A549 (cell line): ENCODE measurements around the gene TMEM100. TPM values are rescaled to one million over a fixed set of nuclear protein-coding genes. Genes with fewer than 3 reads are reported as not detected.
A peak's percentile ranks its signal among the peaks of the same experiment; 100 is the strongest.

Experiments used
- ATAC-seq, 2 experiments: fragments of 200-7000 bp in 1 of 2; fragments of >200 bp in 1 of 2; cut with Nextera tagmentation in 1 of 2; cut with Tn5 transposase in 1 of 2; 3 replicates each; pipeline versions ENCODE4 v1.8.0 to v1.9.1; 2018 to 2020; ENCODE audit warnings: mild to moderate bottlenecking in 1 of 2, moderate library complexity in 1 of 2
- CTCF ChIA-PET: fragments of 300-600 bp; sonication (Branson Sonifier 250); formaldehyde crosslinking; extraction: SDS; loops from one replicate; lab custom pipeline; 2021; ENCODE audit warnings: antibody characterized with exemption, inconsistent platforms; lab: Yijun Ruan, JAX
- POLR2A ChIA-PET: fragments of 350-600 bp; formaldehyde crosslinking; extraction: SDS; loops from one replicate; lab custom pipeline; 2021; ENCODE audit warnings: antibody characterized with exemption, inconsistent platforms; lab: Yijun Ruan, JAX
- DNase-seq, 2 experiments: peaks; one replicate each; pipeline versions ENCODE4 v3.0.0 to v3.0.0-alpha.2; 2011 to 2016; ENCODE audit warnings: low read depth in 1 of 2, low spot score in 1 of 2
- FAIRE-seq: peaks from 2 replicates; lab custom pipeline; 2011; peaks lifted over from hg19 to GRCh38; lab: Jason Lieb, UNC
- H3K27ac ChIP-seq, 2 experiments: fragments of >200 bp; sonication (Bioruptor Twin); formaldehyde crosslinking; 3 replicates each; pipeline ENCODE4 v1.5.1; 2016 to 2017
- H3K4me1 ChIP-seq: fragments of >200 bp; sonication (Bioruptor Twin); formaldehyde crosslinking; 3 replicates; pipeline ENCODE4 v1.6.1; 2016
- H3K4me2 ChIP-seq: fragments of >200 bp; sonication (Bioruptor Twin); formaldehyde crosslinking; 3 replicates; pipeline ENCODE4 v1.6.1; 2016
- H3K4me3 ChIP-seq: fragments of >200 bp; sonication (Bioruptor Twin); formaldehyde crosslinking; 3 replicates; pipeline ENCODE4 v1.5.1; 2016
- H3K9me3 ChIP-seq: fragments of >200 bp; sonication (Bioruptor Twin); formaldehyde crosslinking; 3 replicates; pipeline ENCODE4 v1.6.1; 2016
- CHD4 ChIP-seq: fragments of 200-600 bp; sonication (generic); IDR thresholded peaks from 2 replicates; pipeline ENCODE4 v1.6.1; 2016; ENCODE audit warnings: antibody characterized with exemption, mild to moderate bottlenecking, borderline replicate concordance
- EHMT2 ChIP-seq: fragments of 200-600 bp; sonication (generic); IDR thresholded peaks from 2 replicates; pipeline ENCODE4 v1.6.1; 2016; ENCODE audit warnings: antibody characterized with exemption, low read depth, mild to moderate bottlenecking, moderate library complexity
- EP300 ChIP-seq, 2 experiments: fragments of >200 bp; sonication (Bioruptor Twin); formaldehyde crosslinking; IDR thresholded peaks; 2 replicates in 1 of 2; 3 replicates in 1 of 2; pipeline ENCODE4 v1.6.1; 2016 to 2017
- GATA3 ChIP-seq: IDR thresholded peaks from 2 replicates; pipeline ENCODE4 v1.6.1; 2012; ENCODE audit warnings: borderline replicate concordance
- HOXA7 ChIP-seq: fragments of 250-450 bp; sonication (Bioruptor Pico); IDR thresholded peaks from 2 replicates; pipeline ENCODE4 v1.5.0; 2020; ENCODE audit warnings: mild to moderate bottlenecking, moderate library complexity
- JUN ChIP-seq, 2 experiments: fragments of >200 bp; sonication (Bioruptor Twin); formaldehyde crosslinking; IDR thresholded peaks; 2 replicates in 1 of 2; 3 replicates in 1 of 2; pipeline ENCODE4 v1.6.1; 2016 to 2017
- JUNB ChIP-seq: fragments of >200 bp; sonication (Bioruptor Twin); formaldehyde crosslinking; IDR thresholded peaks from 2 replicates; pipeline ENCODE4 v1.6.1; 2016
- KDM1A ChIP-seq: fragments of 200-600 bp; sonication (generic); IDR thresholded peaks from 2 replicates; pipeline ENCODE4 v1.6.1; 2016; ENCODE audit warnings: low read depth, mild to moderate bottlenecking
- KDM5A ChIP-seq: fragments of 200-600 bp; sonication (generic); IDR thresholded peaks from 2 replicates; pipeline ENCODE4 v1.6.1; 2016; ENCODE audit warnings: antibody characterized with exemption, mild to moderate bottlenecking
- MAZ ChIP-seq: fragments of 150-350 bp; IDR thresholded peaks from 2 replicates; pipeline ENCODE4 v1.6.1; 2014; ENCODE audit warnings: antibody characterized with exemption, low read depth, low read length, borderline replicate concordance
- NFE2L2 ChIP-seq: fragments of 150-350 bp; conservative IDR thresholded peaks from 2 replicates; pipeline ENCODE4 v1.6.1; 2014; ENCODE audit warnings: low read length
- NR3C1 ChIP-seq: fragments of >200 bp; sonication (Bioruptor Twin); formaldehyde crosslinking; IDR thresholded peaks from 3 replicates; pipeline ENCODE4 v1.6.1; 2017
- RARB ChIP-seq: fragments of 250-450 bp; sonication (Bioruptor Pico); IDR thresholded peaks from 2 replicates; pipeline ENCODE4 v1.8.0; 2021; ENCODE audit warnings: mild to moderate bottlenecking, moderate library complexity
- RNF2 ChIP-seq: fragments of 200-600 bp; sonication (generic); IDR thresholded peaks from 2 replicates; pipeline ENCODE4 v1.6.1; 2016; ENCODE audit warnings: low read depth, mild to moderate bottlenecking, antibody characterized with exemption, moderate library complexity, borderline replicate concordance
- TP53 ChIP-seq: fragments of 250-450 bp; sonication (Bioruptor Pico); IDR thresholded peaks from 2 replicates; pipeline ENCODE4 v1.5.0; 2021; ENCODE audit warnings: mild to moderate bottlenecking, moderate library complexity
- ZFP36 ChIP-seq: fragments of 450-650 bp; IDR thresholded peaks from 2 replicates; pipeline ENCODE4 v1.6.1; 2014; ENCODE audit warnings: borderline replicate concordance; ENCODE audit not compliant: partially characterized antibody
- WGBS: methylation state at CpG from one replicate; pipeline ENCODE4 v1.1.6; 2017; ENCODE audit errors: missing lambda C conversion rate; 5-methylcytosine and 5-hydroxymethylcytosine counted together
- polyA plus RNA-seq, 4 experiments: library from polyadenylated mRNA; depleted of rRNA in 3 of 4; stranded (reverse); fragments of >200 nt; fragmentation: RNase III in 1 of 4; extraction: RNeasy Plus Mini Kit Qiagen cat#74134 plus additional on column Dnase treatment in 1 of 4; gene quantifications; 2 replicates in 3 of 4; 3 replicates in 1 of 4; pipeline ENCODE4 v1.2.3, GENCODE V29; 2011 to 2017
- TF ChIP-seq, protein P1 (sequence below): fragments of 200-600 bp; sonication (generic); IDR thresholded peaks from 2 replicates; pipeline ENCODE4 v1.6.1; 2016; ENCODE audit warnings: antibody characterized with exemption, mild to moderate bottlenecking, moderate library complexity
- TF ChIP-seq, protein P2 (sequence below): fragments of 150-350 bp; IDR thresholded peaks from 2 replicates; pipeline ENCODE4 v1.6.1; 2014; ENCODE audit warnings: low read depth, mild to moderate bottlenecking, low read length
- TF ChIP-seq, protein P3 (sequence below): fragments of 450-650 bp; IDR thresholded peaks from 2 replicates; pipeline ENCODE4 v1.6.1; 2014; ENCODE audit warnings: antibody characterized with exemption
- TF ChIP-seq, protein P4 (sequence below): IDR thresholded peaks from 2 replicates; pipeline ENCODE4 v1.6.1; 2012
- TF ChIP-seq, protein P5 (sequence below): fragments of 250-450 bp; sonication (Bioruptor Pico); IDR thresholded peaks from 2 replicates; pipeline ENCODE4 v1.5.0; 2021; ENCODE audit warnings: mild to moderate bottlenecking, moderate library complexity, borderline replicate concordance

TMEM100 gene
- polyA plus RNA-seq, 2 of the 4 experiments (the other 2 are of a cell fraction) = not detected

DNA sequence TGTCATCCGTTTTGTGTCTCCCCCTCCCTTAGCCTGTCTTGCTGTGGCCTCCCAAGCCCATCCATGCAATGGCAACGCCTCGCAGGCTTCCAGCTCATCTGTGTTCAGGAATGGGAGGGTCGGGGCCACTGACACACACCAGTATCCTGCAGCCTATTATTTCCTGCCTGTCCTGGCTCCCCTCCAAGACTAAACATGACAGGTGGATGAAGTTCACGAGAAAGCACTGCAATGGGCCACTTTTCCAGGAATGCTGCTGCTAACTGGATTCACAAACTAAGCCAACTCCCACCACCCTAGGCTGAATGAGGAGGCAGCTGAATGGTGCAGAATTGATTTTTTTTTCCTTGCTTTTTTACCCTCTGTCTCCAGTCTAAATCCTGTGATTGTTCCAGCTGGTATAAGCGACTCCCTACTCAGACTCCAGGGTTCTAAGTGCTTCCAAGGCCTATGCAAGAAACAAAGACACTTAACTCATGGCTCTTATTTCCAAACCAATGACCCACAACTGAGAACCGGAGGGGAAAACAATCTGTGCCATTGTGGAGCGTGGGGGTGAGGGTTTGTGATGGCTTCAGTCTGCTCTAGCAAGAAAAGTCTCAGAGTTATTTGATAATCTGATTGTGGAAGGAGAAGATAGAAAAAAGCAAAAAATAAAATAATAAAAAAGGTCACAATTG is 23.3 kb downstream of the TMEM100 start:
- no peak overlapping the region for H3K4me3 ChIP-seq
- CTCF ChIA-PET = interaction anchor here (1.0 to 1.9 kb wide), 3 partner anchors 19 to 172 kb away, joined by 3 to 5 read pairs (median 3); no protein-coding TSS in a partner anchor
- H3K4me2 ChIP-seq = no peak overlapping the region
- no peak for DNase-seq
- POLR2A ChIA-PET = no interaction called here
- ATAC-seq = 0 out of 6 replicates have a peak, but pooled peaks of 1 of the 2 experiments have one; percentile 19
- WGBS = 10% methylated on average over 8 of the region's 8 CpGs
- TF ChIP-seq TP53 (CRISPR knock-in tag) = no peak
- no peak for TF ChIP-seq KDM5A
- no peak for TF ChIP-seq JUN (IDR thresholded peaks at IDR 0.05)
- TF ChIP-seq, protein P1, sequence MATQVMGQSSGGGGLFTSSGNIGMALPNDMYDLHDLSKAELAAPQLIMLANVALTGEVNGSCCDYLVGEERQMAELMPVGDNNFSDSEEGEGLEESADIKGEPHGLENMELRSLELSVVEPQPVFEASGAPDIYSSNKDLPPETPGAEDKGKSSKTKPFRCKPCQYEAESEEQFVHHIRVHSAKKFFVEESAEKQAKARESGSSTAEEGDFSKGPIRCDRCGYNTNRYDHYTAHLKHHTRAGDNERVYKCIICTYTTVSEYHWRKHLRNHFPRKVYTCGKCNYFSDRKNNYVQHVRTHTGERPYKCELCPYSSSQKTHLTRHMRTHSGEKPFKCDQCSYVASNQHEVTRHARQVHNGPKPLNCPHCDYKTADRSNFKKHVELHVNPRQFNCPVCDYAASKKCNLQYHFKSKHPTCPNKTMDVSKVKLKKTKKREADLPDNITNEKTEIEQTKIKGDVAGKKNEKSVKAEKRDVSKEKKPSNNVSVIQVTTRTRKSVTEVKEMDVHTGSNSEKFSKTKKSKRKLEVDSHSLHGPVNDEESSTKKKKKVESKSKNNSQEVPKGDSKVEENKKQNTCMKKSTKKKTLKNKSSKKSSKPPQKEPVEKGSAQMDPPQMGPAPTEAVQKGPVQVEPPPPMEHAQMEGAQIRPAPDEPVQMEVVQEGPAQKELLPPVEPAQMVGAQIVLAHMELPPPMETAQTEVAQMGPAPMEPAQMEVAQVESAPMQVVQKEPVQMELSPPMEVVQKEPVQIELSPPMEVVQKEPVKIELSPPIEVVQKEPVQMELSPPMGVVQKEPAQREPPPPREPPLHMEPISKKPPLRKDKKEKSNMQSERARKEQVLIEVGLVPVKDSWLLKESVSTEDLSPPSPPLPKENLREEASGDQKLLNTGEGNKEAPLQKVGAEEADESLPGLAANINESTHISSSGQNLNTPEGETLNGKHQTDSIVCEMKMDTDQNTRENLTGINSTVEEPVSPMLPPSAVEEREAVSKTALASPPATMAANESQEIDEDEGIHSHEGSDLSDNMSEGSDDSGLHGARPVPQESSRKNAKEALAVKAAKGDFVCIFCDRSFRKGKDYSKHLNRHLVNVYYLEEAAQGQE = no peak
- no peak for TF ChIP-seq KDM1A
- TF ChIP-seq, protein P2, sequence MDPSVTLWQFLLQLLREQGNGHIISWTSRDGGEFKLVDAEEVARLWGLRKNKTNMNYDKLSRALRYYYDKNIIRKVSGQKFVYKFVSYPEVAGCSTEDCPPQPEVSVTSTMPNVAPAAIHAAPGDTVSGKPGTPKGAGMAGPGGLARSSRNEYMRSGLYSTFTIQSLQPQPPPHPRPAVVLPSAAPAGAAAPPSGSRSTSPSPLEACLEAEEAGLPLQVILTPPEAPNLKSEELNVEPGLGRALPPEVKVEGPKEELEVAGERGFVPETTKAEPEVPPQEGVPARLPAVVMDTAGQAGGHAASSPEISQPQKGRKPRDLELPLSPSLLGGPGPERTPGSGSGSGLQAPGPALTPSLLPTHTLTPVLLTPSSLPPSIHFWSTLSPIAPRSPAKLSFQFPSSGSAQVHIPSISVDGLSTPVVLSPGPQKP = no peak
- TF ChIP-seq, protein P3, sequence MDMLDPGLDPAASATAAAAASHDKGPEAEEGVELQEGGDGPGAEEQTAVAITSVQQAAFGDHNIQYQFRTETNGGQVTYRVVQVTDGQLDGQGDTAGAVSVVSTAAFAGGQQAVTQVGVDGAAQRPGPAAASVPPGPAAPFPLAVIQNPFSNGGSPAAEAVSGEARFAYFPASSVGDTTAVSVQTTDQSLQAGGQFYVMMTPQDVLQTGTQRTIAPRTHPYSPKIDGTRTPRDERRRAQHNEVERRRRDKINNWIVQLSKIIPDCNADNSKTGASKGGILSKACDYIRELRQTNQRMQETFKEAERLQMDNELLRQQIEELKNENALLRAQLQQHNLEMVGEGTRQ = no peak
- no peak for TF ChIP-seq HOXA7 (CRISPR knock-in tag)
- TF ChIP-seq EHMT2 = no peak
- no peak for TF ChIP-seq JUNB
- no peak for TF ChIP-seq ZFP36
- no peak for TF ChIP-seq EP300 (IDR thresholded peaks at IDR 0.05)
- no peak for TF ChIP-seq NFE2L2
- TF ChIP-seq RARB (CRISPR knock-in tag) = no peak
- no peak for TF ChIP-seq GATA3
- TF ChIP-seq, protein P4, sequence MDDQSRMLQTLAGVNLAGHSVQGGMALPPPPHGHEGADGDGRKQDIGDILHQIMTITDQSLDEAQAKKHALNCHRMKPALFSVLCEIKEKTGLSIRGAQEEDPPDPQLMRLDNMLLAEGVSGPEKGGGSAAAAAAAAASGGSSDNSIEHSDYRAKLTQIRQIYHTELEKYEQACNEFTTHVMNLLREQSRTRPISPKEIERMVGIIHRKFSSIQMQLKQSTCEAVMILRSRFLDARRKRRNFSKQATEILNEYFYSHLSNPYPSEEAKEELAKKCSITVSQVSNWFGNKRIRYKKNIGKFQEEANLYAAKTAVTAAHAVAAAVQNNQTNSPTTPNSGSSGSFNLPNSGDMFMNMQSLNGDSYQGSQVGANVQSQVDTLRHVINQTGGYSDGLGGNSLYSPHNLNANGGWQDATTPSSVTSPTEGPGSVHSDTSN = no peak
- H3K4me1 ChIP-seq = no peaks in the 10 kb centered on the region
- no peak for FAIRE-seq
- no peaks in the 10 kb centered on the region for H3K9me3 ChIP-seq
- no peak overlapping the region for H3K27ac ChIP-seq

DNA sequence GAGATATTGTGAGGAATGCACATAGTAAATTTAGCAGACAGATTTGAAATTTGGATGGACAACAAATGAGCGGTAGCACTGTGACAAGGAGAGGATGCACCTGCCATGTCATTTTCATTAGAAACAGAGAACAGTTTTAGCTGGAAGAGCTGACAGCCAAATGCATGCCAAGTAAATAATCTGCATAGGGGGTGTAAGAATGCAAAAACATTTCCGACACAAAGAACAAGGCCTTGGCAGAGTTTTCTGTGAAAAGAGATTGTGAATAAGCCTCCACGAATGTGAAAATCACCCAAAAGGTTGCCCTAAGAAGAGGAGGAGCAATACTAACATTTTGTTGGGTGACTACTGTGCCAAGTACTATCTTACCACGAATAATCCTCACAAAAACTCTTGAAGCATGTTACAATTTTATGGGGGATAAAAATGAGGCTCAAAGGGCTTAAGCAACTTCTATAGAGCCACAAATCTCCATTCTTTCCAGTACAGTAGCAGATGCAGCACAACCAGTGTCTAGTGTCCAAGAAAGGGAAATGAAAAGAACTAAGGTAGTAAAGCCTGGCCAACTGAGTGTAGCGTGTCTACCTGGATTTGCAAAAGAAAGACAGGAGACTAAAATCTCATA is 28.3 kb downstream of the TMEM100 start:
- ATAC-seq = no peak
- DNase-seq = no peak
- Histone ChIP-seq H3K9me3 (no peaks in the 10 kb centered on the region; the same call in 2 of the 3 replicates), H3K4me1 (no peaks in the 10 kb centered on the region), H3K4me3 (no peak overlapping the region), H3K27ac (no peak overlapping the region), H3K4me2 (no peak overlapping the region)
- FAIRE-seq = no peak
- CTCF ChIA-PET = no interaction called here
- POLR2A ChIA-PET = no interaction called here
- WGBS = 44% methylated on average over 5 of the region's 5 CpGs
- no peak for TF ChIP-seq CHD4
- no peak for TF ChIP-seq KDM1A
- TF ChIP-seq NR3C1 = no peak
- no peak for TF ChIP-seq RNF2
- TF ChIP-seq MAZ = no peak
- TF ChIP-seq, protein P1 = no peak
- no peak for TF ChIP-seq RARB (CRISPR knock-in tag)
- TF ChIP-seq, protein P5, sequence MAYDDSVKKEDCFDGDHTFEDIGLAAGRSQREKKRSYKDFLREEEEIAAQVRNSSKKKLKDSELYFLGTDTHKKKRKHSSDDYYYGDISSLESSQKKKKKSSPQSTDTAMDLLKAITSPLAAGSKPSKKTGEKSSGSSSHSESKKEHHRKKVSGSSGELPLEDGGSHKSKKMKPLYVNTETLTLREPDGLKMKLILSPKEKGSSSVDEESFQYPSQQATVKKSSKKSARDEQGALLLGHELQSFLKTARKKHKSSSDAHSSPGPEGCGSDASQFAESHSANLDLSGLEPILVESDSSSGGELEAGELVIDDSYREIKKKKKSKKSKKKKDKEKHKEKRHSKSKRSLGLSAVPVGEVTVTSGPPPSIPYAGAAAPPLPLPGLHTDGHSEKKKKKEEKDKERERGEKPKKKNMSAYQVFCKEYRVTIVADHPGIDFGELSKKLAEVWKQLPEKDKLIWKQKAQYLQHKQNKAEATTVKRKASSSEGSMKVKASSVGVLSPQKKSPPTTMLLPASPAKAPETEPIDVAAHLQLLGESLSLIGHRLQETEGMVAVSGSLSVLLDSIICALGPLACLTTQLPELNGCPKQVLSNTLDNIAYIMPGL (CRISPR knock-in tag) = no peak
